Fibroblast of skin of right biceps (primary cell): Measurements from ENCODE around the gene TRIM49D2.
"Not testable (repeated sequence)": the region's sequence is repeated elsewhere in the genome, so short reads cannot be mapped to it uniquely, and the experiment has no call there.

Experiments
- DNase-seq: peaks from one replicate; pipeline ENCODE4 v3.0.0-alpha.2; 2013

Gene TRIM49D2, protein sequence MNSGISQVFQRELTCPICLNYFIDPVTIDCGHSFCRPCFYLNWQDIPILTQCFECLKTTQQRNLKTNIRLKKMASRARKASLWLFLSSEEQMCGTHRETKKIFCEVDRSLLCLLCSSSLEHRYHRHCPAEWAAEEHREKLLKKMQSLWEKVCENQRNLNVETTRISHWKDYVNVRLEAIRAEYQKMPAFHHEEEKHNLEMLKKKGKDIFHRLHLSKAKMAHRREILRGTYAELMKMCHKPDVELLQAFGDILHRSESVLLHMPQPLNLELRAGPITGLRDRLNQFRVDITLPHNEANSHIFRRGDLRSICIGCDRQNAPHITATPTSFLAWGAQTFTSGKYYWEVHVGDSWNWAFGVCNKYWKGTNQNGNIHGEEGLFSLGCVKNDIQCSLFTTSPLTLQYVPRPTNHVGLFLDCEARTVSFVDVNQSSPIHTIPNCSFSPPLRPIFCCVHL

DNA sequence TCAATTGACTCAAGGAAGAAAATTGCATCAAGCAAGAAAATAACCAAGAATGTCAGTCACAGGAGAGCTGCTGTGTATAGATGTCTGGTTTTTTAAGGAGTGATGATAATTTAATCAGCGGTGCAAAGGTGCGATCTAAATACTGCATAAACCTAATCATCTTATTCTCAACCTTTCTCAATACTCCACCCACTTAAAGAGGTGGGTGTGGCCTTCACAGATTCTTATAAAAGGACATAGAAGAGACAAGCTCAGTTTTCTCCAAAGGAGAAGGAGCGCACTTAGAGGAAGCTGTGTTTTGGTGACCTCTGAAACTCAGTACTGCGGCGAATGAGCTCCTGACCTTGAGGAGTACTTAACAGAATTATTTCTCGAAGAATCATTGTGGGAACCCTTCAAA, at the start of gene TRIM49D2:
TRIM49D2 (plus strand) TSS at position 301 of the 400 bp plus-strand sequence. CDS start 2,698 bp downstream, outside the sequence.
- DNase-seq: not testable (repeated sequence)

DNA sequence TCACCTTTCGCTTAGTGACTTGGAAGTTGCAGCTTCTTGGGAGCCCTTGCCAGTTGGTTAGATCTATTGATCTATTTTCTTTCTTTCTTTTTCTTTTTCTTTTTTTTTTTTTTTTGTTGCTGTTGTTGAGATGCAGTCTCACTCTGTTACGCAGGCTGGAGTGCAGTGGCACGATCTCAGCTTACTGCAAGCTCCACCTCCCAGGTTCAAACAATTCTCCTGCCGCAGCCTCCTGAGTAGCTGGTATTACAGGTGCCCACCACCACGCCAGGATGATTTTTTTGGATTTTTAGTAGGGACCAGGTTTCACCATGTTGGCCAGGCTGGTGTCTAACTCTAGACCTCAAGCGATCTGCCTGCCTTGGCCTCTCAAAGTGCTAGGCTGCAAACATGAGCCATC, 46.4 kb upstream of the TRIM49D2 start:
- not testable (repeated sequence) for DNase-seq

DNA sequence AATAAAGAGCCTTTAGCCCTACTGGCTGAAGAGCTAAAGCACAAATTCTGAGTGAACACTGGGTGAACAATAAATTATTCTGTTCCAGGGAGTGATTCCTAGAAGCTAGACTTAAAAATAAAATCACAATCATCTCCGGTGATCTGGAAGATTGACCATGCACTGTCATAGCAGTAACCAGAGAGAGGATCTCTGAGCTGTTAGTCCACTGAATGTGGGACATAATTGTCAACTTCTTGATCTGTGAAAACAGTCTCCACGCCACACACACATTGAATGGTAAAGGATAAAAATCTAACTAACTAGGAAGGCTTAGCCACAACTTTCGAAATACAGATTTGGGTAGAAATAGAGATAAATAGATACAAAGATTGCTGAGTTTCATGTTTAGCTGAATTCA, 30.6 kb upstream of the TRIM49D2 start:
- not testable (repeated sequence) for DNase-seq

GRCh38 chr11:89900809-89901208, 23.1 kb upstream of the TRIM49D2 start:
- not testable (repeated sequence) for DNase-seq

GRCh38 chr11:89922195-89922660, 1.6 kb upstream of the TRIM49D2 start, which contains the start of gene TRIM49D1:
Gene TRIM49D1 (minus strand): TSS chr11:89922245. CDS start chr11:89917710, 4,535 bp downstream.
- DNase-seq: no peak

DNA sequence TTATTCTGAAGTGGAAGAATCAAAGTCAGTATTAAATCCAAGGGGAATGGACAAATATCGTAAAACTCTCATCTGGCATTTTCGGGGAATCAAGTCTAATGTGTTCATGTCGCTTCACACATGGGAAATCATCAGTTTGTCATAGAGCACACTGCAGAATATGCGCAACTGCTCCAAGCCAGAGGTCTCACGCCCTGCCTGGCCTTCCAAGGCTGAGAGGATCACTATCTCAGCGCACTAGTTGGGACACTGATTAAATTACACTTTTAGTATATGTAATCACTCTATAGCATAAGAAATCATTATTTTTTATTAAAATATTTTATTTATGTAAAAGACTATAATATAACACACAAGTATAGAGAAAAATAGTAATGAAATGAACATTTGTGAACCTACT, 37.0 kb downstream of the TRIM49D2 start:
- not testable (repeated sequence) for DNase-seq

DNA sequence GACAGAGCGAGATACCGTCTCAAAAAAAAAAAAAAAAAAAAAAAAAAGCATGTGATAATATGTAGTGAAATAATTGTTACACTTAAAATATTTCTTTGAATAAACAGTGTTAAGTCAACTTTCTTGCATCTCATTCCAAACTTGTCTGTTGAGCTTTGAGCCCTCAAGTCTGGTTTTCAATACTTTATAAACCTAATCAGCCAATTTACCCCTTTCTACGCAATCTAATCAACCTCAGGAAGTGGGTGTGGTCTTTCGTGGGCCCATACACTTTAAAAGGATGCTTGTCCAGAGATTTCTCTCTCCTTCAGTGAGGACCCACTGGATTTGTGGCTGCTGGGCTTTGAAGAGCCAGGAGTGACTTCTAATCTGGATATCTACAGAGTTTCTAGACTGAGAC, 41.9 kb downstream of the TRIM49D2 start, which contains the start of gene TRIM64:
TRIM64 (plus strand) TSS at position 301 of the 400 bp plus-strand sequence. CDS start 2,467 bp downstream, outside the sequence.
- DNase-seq: not testable (repeated sequence)
